Bronchial epithelial cell (primary cell): Measurements from ENCODE around the gene GJA4. TPM values are rescaled to one million over a fixed set of nuclear protein-coding genes. Genes with fewer than 3 reads are reported as not detected.

Experiments
- DNase-seq: peaks from one replicate; pipeline ENCODE4 v3.0.0-alpha.2; 2010; ENCODE audit warnings: low read depth
- FAIRE-seq: peaks from 2 replicates; lab custom pipeline; 2011; peaks lifted over from hg19 to GRCh38; lab: Jason Lieb, UNC
- H3K27me3 ChIP-seq: 2 replicates; pipeline ENCODE4 v1.5.1; 2011; ENCODE audit warnings: low read length; ENCODE audit not compliant: control insufficient read depth, insufficient read depth
- H3K36me3 ChIP-seq: 2 replicates; pipeline ENCODE4 v1.5.1; 2011; ENCODE audit warnings: low read length; ENCODE audit not compliant: control insufficient read depth, insufficient read depth
- H3K4me3 ChIP-seq: 2 replicates; pipeline ENCODE4 v1.5.1; 2011; ENCODE audit warnings: mild to moderate bottlenecking, low read depth, low read length, control low read depth
- total RNA-seq: library from RNA; depleted of rRNA; stranded (reverse); fragments of >200 nt; gene quantifications from 2 replicates; pipeline ENCODE4 v1.2.1, GENCODE V29; 2014
- TF ChIP-seq, protein P1 (sequence below): IDR thresholded peaks from 2 replicates; pipeline ENCODE4 v1.5.1; 2011; ENCODE audit warnings: mild to moderate bottlenecking, moderate library complexity, low read length, control low read depth, inconsistent platforms; ENCODE audit not compliant: insufficient read depth, severe bottlenecking

Gene GJA4
- total RNA-seq, 1 donor from 2014 or later = not detected

DNA sequence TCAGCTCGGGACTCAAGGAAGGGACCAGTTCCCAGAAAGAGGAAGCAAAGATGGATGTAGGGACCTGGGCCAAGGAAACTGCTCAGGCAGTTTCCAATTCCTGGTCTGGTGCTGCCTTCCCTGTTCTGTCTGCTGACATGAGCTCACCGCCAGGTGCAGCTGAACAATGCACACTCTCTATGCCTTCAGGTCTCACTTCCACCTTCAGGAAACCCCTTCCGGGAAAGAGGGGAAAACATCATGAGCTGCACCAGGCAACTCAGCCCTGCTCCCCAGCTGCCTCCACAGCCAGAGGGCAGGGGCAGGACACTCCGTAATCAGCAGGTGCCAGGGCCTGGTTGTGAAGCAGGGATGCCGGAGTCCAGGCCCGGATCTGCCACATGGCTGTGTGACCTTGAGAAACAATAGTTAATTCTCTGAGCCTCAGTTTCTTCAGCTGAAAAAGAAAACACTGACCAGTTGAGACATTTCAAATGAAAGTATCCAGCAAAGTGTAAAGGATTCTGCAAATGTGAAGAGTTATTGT lies 39.0 kb downstream of the GJA4 start:
- TF ChIP-seq, protein P1, sequence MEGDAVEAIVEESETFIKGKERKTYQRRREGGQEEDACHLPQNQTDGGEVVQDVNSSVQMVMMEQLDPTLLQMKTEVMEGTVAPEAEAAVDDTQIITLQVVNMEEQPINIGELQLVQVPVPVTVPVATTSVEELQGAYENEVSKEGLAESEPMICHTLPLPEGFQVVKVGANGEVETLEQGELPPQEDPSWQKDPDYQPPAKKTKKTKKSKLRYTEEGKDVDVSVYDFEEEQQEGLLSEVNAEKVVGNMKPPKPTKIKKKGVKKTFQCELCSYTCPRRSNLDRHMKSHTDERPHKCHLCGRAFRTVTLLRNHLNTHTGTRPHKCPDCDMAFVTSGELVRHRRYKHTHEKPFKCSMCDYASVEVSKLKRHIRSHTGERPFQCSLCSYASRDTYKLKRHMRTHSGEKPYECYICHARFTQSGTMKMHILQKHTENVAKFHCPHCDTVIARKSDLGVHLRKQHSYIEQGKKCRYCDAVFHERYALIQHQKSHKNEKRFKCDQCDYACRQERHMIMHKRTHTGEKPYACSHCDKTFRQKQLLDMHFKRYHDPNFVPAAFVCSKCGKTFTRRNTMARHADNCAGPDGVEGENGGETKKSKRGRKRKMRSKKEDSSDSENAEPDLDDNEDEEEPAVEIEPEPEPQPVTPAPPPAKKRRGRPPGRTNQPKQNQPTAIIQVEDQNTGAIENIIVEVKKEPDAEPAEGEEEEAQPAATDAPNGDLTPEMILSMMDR = no peak
- Histone ChIP-seq H3K4me3 (no peak overlapping the region), H3K36me3 (no peaks in the 10 kb centered on the region), H3K27me3 (no peaks in the 10 kb centered on the region)
- DNase-seq (no peak), FAIRE-seq (no peak)

DNA sequence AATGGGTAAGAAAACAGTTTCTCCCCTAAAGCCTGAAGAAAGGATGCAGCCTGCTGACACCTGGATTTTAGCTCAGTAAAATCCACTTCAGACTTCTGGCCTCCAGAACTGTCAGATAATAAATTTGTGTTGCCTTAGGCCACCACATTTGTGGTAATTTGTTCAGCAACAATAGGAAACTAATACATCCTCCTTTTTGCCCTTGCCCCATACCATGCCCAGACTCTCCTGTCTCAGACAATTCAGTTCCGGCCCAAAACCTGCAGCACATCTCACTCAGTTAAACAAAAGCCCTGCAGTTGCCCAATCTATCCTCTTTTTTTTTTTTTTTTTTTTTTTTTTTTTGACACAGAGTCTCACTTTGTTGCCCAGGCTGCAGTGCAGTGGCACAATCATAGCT lies 40.9 kb downstream of the GJA4 start:
- TF ChIP-seq, protein P1 = no peak
- FAIRE-seq (no peak), DNase-seq (no peak)
- no peak overlapping the region for H3K4me3 ChIP-seq
- no peaks in the 10 kb centered on the region for H3K27me3 ChIP-seq
- no peaks in the 10 kb centered on the region for H3K36me3 ChIP-seq

DNA sequence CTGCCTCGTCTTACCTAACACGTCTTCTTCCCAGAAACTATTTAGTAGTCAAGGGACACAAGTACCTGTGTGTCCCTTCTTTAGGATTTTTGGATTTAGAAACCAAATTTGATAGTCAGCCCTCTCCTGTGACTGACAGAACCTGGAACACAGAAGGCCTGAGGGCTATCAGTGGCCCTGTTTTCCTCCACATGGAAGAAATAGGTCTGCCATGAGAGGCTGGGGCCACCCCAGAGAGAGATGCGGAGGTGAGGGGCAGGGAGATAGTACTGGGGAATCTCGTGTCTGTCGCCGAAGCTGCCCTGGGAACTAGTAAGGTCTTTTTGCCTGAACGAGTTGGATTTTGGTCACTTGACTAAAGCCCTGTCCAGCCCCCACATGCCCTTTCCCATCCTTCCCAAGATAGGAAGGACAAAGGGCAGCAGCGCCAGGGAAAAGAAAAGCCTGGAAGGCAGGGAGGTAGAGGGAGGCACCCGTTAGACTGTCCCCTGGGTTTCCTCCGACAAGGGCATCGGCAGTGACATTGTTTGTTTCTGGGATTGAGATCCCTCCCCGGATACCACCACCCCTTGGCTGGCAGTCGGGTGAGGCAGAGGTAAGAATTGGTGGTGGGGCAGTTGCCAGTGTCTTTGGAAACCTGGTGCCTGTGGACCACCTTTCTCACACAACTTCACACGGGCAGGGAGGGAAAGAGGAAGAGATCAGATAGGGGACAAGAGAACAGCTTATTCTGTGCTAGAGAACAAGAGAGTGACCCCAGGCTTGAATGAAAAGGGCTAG lies 46.9 kb downstream of the GJA4 start:
- FAIRE-seq = no peak
- TF ChIP-seq, protein P1 = no peak
- H3K36me3 ChIP-seq = no peaks in the 10 kb centered on the region
- no peaks in the 10 kb centered on the region for H3K27me3 ChIP-seq
- DNase-seq = no peak
- no peak overlapping the region for H3K4me3 ChIP-seq

DNA sequence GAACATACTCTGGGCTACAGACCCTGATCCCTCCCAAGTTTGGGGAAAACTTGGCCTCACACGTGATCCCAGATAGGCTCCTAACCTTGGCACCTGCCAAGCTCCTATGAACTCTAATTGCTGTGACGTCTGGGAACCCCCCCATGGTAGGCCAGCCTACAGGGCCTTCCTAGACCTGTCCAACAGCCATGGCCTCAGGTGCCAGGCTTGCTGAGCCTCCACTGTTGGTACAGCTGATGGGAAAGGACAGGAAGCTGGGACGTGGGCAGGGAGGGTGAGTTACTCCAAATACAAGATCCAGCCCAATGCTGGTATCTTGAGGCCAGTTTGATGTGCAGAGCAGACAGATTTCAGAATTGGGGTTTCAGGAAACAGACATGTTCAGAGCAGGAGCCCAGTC lies 47.6 kb downstream of the GJA4 start:
- Histone ChIP-seq H3K27me3 (no peaks in the 10 kb centered on the region), H3K4me3 (no peak overlapping the region), H3K36me3 (no peaks in the 10 kb centered on the region)
- DNase-seq = no peak
- no peak for FAIRE-seq
- TF ChIP-seq, protein P1 = no peak

DNA sequence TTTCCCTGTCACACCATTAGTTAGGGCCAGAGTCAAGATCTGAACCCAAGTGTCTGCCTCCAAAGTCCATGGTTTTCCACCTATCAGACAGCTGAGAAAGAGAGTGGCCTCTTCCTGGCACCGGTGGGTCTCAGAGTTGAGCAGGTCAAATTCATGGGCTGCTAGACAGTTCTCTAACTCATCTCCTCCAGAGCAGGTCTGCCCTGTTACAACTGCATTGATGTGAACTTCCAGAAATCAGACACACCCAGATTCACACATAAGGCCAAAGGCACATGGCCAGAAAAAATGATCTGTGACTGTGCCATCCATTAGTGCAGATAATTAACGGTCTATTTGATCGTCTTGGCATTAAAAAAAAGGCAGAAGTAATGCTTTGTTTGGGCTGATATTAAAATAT lies 49.3 kb downstream of the GJA4 start:
- peak; percentile 52 for FAIRE-seq
- Histone ChIP-seq H3K36me3 (no peaks in the 10 kb centered on the region), H3K27me3 (no peaks in the 10 kb centered on the region), H3K4me3 (no peak overlapping the region)
- DNase-seq = no peak
- TF ChIP-seq, protein P1 = no peak
